GM19240 (cell line): ENCODE data around the gene PTPRD.
"Not testable (repeated sequence)": the region's sequence is repeated elsewhere in the genome, so short reads cannot be mapped to it uniquely, and the experiment has no call there.

Experiments
- DNase-seq: peaks from one replicate; pipeline ENCODE4 v3.0.0; 2011; ENCODE audit warnings: low spot score; ENCODE audit not compliant: insufficient read length

PTPRD gene

DNA sequence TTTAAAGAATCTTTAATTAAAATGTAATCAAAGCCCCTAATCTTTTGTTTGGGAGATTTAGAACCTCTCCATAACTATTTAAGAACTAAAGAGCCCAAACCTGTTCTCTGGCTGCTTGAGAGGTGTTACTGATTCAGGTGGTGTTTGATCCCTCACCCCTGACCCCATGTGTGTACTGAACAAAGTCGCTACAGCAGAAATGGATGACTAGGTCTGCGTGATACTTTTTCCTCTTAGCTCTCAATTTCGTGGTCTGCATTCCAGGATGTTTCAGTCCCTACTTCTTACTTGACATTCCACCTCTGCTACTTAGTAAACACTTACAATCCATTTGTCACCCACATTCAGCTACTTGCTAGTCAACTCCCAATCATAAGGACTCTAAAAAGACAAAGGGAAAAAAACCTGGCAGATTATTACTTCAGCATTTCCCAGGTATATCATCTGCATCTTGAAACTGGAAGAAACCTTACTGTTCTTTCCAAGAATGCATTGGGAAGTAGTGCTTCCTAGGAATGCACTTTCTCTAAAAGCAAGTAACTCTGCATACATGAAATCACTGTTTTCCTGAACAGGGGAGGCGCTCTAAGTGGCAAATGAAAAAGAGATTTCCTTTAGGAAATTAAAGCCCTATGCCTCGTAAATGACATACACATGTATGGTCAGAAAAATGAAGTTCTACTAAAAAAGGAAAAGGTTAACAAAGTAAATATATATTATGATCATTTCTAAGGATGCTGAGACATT lies 1091.6 kb downstream of the PTPRD start:
- no peak for DNase-seq

DNA sequence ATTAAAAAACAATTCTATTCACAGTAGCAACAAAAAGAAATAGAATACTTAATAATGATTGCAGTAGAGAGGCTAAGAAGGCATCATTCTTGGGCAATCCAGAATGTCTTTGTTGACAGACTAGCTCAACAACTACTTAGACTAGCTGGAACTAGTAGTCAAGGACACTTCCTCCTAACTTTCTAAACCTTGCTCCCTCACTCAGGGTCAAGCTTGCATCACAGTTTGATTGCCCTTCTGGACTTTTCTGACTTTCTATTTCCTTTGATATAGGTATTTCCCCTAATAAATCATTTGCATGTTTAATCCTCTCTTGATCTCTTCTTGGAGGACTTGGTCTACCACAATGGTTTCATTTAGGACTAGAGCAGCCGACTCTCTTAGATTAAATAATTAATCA lies 1107.9 kb downstream of the PTPRD start:
- DNase-seq: no peak

DNA sequence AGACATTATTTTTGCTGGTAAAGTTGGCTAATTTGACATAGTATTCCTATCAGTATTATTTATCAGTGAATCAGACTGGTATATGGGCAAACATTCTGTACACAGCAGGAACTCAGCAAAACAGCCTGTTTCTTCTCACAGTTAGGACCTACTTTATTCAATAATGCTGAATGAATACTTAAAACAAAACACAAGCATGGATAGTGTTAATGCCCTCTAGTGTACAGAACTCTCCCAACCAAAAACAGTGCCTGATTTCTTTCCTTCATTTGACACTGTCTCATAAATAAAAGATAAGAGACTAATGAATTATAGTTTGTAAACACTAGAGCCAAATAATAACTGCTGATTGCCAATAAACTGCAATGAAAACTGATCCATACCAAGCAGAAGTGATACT lies 1113.3 kb downstream of the PTPRD start:
- DNase-seq: no peak

DNA sequence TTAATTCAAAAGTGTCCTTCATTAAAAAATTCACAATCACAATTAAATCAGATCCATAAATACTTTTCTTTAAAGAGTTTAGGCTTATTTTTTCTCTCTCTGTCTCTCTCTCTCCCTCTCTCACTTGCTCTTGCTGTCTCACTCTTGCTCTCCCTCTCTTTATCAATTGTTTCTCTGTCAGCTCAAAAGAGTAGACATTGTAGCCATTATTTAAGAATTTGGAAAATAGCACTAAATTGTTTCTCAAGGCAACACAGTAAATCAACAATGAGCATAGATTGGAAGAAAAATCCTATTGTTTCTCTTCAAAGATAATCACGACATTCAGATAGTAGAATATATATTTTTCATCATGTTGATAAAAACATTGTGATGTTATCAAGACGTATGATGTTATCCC lies 1114.0 kb downstream of the PTPRD start:
- DNase-seq: no peak

DNA sequence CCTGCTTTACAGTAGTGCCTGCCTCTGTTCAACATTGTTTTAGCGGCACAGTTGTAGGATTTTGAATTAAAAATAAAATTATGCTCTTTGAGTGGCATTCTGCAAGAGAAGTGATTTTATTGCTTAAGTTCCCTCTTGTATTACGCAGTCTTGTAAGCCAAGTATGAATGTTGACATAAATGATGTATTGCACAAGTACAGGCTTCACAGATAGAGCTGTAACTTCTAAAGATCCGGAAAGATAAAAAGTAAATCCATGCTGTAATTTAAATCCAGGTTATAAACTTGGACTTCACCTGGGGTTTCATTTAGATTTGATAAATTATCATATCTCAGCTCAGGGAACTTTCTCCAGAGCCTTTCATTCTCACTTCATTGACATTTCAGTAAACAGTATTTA lies 1114.7 kb downstream of the PTPRD start:
- DNase-seq: no peak

DNA sequence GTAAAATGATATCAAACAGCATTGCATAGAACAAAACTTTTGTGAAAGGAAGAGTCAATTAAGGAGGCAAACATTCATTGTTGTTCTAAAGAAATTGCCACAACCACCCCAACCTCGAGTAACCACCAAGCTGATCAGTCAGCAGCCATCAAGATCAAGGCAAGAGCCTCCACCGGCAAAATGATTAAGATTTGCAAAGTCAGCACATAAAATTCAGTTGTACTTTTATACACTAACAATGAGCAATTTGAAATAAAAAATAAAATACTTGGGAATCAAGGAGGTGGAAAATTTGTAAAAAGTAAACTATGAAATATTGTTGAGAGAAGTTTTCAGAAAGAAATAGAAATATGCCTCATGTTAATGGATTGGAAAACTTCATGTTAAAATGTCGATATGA lies 1118.5 kb downstream of the PTPRD start:
- no peak for DNase-seq

DNA sequence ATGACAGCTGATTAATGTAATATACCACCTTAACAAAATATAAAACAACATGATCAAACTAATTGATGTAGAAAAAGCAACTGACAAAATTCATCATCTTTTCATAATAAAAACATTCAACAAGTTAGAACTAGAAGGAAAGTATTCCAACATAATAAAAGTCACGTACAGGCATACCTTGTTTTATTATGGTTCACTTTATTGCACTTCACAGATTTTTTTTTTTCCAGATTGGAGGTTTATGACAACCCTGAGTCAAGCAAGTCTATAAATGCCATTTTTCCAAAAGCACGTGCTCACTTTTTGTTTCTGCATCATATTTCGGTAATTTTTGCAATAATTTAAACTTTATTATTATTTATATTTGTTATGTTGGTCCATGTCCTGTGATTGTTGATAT lies 1120.3 kb downstream of the PTPRD start:
- DNase-seq: no peak

DNA sequence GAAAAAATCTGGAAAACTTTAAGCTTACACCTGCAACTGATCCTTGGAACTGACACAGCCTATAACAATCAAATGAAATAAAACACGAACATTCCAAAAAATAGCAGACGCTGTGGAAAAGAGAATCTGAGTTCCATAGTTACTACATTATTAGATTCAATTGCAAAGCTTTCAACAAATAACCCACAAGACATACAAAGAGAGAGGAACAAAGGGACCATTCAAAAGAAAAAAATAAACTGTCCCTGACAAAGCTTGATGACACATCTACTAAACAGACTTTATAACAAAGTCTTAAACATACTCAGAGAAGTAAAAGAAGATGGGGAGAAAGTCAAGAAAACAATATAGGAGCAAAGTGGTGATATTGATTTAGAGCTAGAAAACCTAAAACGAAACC lies 1123.6 kb downstream of the PTPRD start:
- no peak for DNase-seq

DNA sequence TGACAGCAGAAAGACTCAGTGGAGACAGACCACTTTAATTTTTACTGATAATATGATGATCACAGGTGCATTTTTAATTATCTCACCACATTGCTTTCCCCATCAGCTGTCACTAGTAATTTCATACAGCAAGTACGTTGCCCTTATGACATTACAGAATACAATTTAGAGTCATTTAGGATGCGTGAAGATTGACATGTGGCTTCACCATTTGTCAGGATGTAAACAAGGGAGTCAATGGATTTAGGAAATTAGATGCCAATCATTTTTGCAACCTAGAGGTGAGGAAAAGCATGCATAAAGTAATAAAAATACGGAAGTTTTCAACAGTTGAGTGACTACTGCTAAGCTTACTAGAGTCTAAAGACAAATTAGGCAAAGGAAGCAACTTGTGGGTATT lies 1129.6 kb downstream of the PTPRD start:
- DNase-seq: no peak

DNA sequence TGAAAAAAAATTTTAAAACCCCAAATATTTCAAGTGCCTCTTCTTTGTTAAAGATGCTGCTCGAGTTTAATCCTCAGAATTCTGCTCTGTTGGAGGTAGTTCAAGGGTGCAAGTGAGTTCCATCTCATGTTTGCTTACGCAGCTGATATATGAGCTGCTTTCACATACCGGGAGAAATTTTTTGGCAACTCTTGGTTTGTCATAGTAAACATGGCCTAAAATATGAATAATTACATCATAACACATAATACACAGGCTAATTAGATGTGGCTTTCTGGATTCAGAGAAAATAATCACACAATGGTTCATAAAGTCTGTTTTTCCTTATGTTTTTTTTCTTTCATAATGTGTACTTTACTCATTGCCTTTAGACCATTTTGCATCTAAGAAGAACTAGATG lies 1134.1 kb downstream of the PTPRD start:
- no peak for DNase-seq

DNA sequence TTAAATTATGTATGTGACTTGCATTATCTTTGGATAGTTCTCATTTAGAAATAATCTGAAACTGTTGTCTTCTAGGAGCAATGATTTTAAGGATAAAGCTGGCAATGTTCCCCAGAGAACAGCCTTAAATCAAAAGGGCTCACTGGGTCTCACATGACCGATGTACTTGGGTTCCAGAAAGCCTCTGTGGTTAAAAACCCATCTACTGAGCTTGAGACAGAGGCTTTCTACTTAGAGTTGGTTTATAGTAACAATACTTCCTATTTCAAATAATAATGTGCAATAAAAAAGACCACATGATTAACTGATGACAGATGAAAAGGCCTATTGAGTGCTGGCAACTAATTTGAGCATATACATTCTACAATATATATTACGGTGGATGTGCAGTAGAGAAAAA lies 1143.5 kb downstream of the PTPRD start:
- no peak for DNase-seq

DNA sequence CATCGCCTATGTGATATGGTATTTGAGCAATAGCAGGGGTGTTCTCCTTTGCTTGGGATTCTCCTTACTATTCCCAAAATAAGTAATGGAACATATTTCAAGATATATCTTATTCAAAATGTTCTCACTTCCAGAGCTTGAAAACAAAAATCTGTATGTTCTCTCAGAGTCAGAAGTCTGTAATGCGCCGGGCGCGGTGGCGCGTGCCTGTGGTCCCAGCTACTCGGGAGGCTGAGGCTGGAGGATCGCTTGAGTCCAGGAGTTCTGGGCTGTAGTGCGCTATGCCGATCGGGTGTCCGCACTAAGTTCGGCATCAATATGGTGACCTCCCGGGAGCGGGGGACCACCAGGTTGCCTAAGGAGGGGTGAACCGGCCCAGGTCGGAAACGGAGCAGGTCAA lies 1170.9 kb downstream of the PTPRD start:
- not testable (repeated sequence) for DNase-seq

DNA sequence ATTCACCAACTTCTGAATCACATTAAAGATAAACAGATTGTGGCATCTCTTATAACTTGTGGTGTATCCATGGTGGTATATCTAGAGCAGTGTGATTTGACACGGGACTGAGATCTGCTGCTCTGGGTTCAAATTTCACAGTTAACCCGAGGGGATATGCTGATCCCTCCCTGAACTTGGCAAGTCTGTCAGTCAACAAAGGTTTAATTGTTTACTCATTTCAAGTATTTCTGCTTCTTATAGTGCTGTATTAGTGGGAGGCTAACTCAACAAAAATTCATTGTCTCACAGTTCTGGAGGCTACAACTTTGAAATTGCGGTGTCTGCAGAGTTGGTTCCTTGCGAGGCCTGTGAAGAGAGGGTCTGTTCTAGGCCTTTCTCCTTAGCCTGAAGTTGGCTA lies 1175.2 kb downstream of the PTPRD start:
- no peak for DNase-seq

DNA sequence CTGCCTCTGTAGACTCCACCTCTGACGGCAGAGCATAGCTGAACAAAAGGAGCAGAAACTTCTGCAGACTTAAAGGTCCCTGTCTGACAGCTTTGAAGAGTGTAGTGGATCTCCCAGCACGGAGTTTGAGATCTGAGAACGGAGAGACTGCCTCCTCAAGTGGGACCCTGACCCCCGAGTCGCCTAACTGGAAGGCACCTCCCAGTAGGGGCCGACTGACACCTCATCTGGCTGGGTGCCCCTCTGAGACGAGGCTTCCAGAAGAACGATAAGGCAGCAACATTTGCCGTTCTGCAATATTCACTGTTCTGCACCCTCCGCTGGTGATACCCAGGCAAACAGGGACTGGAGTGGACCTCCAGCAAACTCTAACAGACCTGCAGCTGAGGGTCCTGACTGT lies 1186.3 kb downstream of the PTPRD start:
- not testable (repeated sequence) for DNase-seq

DNA sequence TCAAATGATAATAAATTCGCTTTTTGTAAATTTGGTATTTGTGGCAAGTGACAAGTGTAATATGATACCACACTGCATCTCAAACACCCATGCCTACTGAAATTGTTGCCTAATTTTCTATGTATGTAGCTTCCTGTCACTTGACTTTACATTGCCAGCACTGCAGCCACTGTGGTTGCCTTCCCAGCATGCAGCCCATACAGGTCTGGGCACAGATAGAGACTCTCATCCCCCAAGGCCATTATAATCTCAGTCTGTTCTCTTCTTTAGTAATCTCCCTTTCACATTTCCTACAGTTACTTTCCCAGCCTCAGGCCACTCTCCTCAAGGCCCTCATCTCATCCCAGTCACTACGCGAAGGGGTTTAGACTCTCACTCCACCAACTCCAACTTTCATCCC lies 1200.6 kb downstream of the PTPRD start:
- DNase-seq: no peak

DNA sequence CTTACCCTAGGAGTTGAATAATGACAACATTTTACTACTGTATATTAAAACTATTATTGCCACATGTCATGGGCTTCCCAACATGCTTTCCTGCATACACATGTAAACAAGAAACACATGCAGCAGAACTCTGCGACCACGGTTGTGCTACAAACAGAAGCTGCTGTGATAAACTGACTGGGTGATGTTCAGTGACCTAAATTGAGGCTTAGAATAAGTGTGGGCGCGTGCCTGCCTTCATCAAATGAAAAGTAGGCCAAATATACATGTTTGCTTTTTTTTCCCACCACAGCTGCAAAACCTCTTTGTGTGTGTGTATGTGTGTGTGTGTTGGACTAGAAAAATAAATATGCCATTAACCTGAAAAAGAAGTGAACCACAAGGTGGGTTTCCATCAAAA lies 1202.1 kb downstream of the PTPRD start:
- DNase-seq: no peak

DNA sequence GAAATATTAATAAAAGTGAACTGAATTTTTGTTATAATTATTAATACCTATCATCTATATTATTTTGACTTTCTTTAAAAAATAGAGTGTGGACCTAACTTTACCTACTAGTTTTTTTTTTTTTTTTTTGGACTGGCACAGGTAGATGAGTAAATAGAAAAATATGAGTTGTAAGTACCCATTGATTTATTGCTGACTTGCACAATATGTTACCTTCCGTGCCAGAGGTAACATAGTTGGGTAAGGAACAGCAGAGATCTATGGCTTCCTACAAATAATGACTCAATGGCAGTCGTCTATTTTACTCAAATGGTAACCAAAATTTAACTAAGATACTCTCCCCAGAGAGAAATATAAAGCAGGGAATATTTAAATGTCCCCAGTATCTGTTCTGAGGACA lies 1212.8 kb downstream of the PTPRD start:
- no peak for DNase-seq

DNA sequence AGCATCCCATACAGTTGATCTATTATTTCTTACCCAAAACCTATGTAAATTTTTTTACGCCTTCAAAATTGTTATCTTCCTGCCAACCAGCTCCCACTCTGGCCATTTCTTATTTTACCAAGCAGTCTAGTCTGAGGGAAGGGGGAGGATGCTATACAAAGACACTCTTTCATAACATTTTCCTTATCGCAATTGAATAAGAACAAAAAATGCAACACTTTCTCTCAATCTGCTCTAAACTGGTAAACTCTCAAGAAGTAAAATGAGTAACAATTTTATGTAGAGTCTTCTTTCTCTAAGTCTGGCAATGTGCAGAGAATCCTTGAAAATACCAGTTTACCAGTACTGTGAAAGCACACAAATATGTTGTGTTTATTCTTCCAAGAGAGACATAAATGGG lies 1216.3 kb downstream of the PTPRD start:
- no peak for DNase-seq

DNA sequence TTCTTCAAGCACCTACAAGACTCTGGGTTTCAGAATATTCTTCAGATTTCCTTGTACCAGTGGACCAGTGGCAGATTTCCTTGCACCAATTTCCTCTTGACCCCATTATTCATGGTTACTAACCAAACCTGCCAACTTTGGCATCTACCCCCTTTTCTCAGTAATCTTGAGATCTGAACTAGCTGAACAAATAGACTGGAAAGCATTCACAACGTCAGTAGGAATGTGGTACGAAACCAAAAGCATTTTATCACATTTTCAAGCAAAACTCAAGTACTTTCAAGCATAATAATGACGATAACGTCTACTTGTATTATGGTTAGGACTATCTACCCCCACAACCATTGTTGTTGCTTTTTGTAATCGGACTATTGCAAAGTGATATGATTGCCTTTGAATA lies 1217.3 kb downstream of the PTPRD start:
- no peak for DNase-seq

DNA sequence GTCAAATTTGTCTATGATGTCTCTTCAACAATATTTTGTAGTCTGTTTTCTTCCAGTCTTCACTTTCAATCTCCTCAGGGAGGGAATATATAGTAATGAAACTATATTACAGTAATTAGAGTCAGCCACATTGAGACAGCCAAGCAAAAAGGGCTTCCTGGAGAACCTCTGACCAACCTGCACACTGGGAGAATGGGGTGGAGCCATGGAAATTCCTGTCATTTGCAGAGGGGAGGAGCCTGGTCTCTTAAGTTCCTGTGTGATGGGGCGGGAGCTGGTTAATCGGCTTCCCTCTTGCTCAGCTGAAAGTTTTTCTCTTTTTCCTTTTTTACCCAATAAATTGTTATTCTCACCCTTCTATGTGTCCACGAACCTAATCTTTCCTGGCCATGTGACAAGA lies 1220.0 kb downstream of the PTPRD start:
- no peak for DNase-seq

DNA sequence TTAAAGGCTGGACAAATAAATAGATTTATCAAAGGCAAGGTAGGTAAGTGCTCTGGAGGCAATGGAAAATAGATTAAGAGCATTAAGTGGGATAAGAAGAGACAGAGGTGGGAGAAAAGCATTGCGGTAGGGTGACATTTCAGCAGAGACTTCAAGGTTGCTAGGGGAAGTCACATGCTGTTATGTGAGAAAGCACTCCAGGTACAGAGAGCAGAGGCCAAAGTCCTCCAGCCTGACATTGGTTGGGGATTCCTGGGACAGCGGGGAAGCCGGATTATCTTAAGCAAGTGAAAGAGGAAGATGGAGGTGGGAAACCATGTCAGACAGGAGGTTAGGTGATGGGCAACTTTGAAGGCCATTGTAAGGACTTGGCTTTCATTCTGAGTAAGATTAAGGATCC lies 1222.9 kb downstream of the PTPRD start:
- DNase-seq: no peak

DNA sequence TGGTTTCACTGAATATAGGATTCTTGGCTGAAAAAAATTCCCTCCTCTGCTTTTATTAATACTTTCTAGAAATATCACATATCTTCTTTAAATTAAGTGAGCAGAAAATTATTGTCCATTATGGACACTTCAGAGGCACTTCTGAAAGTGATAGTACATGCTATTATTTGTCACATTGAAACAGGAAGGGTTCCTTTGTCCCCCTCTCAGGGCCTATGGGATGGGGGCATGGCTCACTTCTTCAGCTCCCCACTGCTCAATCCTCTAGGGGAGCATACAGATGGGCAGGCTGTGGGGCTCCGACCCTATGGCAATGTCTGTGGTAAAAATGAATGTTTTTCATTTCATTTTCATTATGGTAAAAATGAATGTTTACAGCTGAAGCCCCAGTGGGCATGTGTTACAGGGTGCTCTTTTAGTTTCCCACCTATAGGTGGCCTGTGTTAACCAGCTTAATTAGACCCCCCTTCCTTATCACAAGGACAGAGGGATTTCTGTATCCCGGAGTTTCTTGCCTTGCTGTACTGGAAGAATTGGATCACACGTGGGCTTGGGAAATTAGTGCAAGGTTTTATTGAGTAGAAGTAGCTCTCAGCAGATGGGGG lies 1225.2 kb downstream of the PTPRD start:
- no peak for DNase-seq

DNA sequence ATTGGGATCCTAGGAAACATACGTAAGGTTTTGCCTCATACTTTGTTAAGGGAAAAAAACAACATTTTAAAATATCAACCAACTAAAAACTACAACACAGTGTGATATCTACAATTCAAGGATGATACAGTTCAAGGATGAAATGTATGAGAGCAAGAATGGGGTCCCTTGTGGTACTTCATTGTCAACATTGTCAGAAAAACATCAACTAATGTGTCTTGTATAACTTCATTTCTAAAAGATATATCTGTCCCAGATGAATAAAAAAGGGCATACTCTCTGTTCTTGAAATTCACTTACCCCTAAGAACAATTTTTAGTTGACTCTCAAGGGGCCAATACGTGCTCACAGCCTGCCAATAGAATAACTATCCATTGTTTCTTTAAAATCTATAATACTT lies 1250.5 kb downstream of the PTPRD start:
- DNase-seq: no peak
